GM21786 (cell line): ENCODE data around the gene SLC1A5.
"Not testable (repeated sequence)": the region's sequence is repeated elsewhere in the genome, so short reads cannot be mapped to it uniquely, and the experiment has no call there.

ENCODE experiments used
- ATAC-seq: cut with Tn5 transposase; IDR thresholded peaks from one replicate; pipeline ENCODE4 v1.9.1; 2021; ENCODE audit not compliant: unreplicated experiment

The SLC1A5 gene

GRCh38 chr19:46772170-46773017 is 16.0 kb downstream of the SLC1A5 start:
- ATAC-seq = no peak

DNA sequence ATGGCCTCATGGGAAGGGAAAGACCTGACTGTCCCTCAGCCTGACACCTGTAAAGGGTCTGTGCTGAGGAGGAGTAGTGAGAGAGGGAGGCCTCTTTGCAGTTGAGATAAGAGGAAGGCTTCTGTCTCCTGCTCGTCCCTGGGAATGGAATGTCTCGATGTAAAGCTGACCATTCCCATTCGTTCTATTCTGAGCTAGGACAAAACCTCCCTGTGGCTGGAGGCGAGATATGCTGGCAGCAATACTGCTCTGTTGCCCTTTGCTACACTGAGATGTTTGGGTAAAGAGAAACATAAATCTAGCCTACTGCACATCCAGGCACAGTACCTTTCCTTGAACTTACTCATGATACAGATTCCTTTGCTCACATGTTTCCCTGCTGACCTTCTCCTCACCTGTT is 19.6 kb downstream of the SLC1A5 start:
- ATAC-seq = not testable (repeated sequence)

- no peak for ATAC-seq
Measured at GRCh38 chr19:46766569-46767317, 21.7 kb downstream of the SLC1A5 start.

- ATAC-seq = no peak
Measured at GRCh38 chr19:46764817-46765291, 23.5 kb downstream of the SLC1A5 start.

GRCh38 chr19:46762245-46762890 is 26.0 kb downstream of the SLC1A5 start:
- no peak for ATAC-seq

DNA sequence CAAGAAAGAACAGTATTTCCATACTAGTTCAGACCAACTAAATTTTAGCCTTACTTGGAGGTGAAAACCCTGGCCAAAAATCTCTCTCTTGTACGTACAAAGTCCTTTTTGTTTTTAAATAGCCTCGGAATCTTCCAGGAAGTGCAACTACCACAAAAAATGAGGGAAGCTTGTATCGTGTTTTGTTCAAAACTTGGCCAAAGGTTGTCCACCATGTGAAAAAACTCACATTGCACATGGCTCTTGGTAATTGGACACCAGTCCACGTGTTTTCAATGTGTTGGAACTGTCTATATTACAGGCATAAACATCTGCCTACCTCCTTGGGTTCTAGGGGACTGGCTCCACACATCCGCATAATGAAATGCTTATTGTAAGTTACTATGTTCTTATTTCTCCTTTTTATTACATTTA is 27.0 kb downstream of the SLC1A5 start:
- no peak for ATAC-seq

DNA sequence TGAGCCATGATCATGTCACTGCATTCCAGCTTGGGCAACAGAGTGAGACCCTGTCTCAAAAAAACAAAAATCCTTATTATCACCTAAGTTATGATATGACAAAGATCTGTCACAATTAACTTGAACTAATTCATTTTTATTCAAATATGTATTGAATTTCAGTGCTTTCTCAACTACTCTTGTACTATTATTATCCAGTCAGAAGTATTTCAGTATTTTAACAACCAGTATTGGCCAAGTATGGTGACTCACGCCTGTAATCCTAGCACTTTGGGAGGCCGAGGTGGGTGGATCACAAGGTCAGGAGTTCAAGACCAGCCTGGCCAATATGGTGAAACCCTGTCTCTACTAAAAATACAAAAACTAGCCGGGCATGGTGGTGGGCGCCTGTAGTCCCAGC is 27.5 kb downstream of the SLC1A5 start:
- ATAC-seq = not testable (repeated sequence)

DNA sequence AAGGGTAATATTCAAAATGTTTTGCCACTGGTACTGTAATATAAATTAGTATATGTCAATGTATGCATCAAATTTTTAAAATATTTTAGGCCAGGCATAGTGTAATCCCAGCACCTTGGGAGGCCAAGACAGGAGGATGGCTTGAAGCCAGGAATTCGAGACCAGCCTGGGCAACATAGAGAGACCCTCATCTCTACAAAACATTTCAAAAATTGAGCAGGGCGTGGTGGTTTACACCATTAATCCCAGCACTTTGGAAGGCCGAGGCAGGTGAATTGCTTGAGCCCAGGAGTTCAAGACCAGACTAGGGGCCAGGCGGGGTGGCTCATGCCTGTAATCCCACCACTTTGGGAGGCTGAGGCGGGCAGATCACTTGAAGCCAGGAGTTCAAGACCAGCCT is 28.0 kb downstream of the SLC1A5 start:
- ATAC-seq = no peak

- no peak for ATAC-seq
Measured at GRCh38 chr19:46759817-46760333, 28.5 kb downstream of the SLC1A5 start.

GRCh38 chr19:46759206-46759605 is 29.2 kb downstream of the SLC1A5 start:
- ATAC-seq = no peak

GRCh38 chr19:46756544-46756888 is 31.9 kb downstream of the SLC1A5 start:
- no peak for ATAC-seq

DNA sequence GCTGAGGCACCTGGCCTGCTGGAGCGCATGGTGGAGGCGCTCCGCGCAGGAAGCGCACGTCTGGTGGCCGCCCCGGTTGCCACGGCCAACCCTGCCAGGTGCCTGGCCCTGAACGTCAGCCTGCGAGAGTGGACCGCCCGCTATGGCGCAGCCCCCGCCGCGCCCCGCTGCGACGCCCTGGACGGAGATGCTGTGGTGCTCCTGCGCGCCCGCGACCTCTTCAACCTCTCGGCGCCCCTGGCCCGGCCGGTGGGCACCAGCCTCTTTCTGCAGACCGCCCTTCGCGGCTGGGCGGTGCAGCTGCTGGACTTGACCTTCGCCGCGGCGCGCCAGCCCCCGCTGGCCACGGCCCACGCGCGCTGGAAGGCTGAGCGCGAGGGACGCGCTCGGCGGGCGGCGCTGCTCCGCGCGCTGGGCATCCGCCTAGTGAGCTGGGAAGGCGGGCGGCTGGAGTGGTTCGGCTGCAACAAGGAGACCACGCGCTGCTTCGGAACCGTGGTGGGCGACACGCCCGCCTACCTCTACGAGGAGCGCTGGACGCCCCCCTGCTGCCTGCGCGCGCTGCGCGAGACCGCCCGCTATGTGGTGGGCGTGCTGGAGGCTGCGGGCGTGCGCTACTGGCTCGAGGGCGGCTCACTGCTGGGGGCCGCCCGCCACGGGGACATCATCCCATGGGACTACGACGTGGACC is 32.4 kb downstream of the SLC1A5 start:
- no peak for ATAC-seq

GRCh38 chr19:46755077-46755852 is 33.1 kb downstream of the SLC1A5 start:
- ATAC-seq = no peak

DNA sequence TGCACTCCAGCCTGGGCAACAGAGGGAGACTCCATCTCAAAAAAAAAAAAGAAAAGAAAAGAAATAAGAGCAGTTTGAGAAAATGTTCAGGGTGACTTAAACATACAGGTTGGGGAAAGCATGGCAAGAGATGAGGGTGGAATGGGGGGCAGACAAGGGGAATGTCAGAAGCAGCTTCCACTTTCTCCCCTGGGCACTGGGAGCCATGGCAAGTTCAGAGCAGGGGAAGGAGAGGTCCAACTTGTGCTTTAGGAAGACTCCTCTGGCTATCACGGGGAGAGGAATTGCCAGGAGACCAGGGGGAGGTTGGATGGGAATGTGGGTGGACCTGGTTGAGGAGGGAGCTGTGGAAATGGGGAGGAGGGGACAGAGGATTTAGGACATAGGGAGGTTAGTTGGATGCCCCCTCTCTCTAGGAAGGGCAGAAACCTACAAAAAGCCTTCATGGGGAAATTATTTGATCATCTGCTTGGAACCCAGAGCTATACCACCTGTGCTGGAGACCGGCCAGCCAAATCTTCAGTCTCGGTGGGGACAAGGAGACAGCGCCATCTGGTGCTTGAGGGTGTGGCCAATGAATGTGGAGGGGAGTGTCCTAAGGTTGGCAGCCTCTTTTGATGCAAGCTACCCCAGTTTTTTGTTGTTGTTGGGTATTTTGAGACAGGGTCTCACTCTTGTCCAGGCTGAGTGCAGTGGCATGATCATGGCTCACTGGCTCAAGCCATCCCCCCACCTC is 34.8 kb downstream of the SLC1A5 start:
- no peak for ATAC-seq

- ATAC-seq = no peak
Measured at GRCh38 chr19:46748325-46749109, 39.9 kb downstream of the SLC1A5 start.

DNA sequence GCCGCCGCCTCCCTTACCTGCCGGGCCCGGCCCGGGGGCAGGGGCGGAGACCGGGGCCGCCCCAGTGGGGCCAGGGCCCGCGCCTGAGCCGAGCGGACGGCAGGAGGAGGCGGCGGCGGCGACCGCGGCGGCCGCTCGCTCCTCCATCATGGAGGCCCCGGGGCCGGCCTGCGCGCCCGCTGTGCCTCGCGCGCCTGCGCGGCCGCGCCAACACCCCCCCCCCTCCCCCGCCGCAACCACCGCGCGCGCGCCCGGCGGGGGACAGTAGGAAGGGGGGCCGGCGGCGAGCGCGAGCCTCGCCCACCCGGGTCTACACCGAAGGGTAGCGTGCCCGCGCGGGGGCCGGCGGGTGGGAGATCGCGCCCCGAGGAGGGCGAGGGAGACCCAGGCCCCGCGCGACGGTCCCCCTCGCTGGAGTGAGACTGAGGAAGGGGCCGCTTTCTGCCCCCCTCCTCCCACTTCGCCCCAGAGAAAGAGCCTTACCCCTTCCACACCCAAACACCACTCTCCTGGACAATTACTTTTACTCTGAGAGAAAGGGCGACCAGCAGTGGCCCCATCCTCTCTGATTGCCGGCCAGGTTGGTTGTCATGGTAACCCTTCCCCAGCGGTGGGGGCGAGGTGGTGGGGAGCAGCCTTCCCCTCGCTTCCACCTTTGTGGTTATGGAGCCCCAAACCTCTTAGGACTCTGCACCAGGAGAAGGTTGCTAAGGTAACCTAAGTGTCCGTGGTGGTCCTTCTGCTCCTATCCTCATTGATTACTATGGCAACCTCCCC is 41.9 kb downstream of the SLC1A5 start, which contains the start of gene STRN4:
Gene STRN4, minus strand, starts transcription at position 170 of the 777 bp plus-strand sequence. Its CDS starts 20 bp downstream, at position 150.
- no peak for ATAC-seq

DNA sequence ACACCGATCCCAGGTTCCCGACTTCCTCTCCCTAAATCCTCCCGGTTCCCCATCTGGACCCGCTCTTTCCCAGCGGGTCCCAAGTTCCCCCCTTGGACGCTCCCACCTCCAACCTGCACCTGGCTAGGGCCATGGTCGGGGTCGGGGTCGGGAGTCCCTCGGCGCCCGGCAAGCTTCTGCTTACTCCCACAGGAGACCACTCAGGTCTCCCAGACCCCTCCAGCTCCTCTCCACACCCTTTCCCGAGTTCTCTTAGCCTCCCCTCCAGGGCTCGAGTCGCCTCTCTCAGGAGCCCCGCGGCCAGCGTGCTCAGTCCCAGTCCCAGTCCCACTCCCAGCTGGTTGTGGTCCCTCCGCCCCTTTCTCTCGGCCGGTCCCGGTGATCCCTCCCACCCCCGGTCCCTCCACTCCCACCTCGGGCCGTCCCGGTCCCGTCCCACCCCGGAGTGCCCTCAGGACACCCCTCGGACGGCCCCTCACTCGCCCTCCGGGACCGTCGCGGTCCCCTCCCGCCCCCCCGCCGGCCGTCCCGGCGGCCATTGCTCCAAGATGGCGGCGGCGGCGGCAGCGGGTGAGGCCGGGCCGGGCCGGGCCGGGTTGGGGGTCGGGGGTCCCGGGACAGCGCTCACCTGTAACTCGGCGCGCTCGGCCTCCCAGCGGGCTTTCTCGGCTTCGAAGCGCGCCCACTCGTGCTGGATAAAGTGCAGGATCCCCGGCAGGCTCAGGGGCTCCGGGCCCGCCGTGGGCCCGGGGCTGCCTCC is 42.7 kb downstream of the SLC1A5 start, which contains the start of gene FKRP:
Gene FKRP, plus strand, starts transcription at position 537 of the 760 bp plus-strand sequence. CDS start 9,394 bp downstream, outside the sequence.
- ATAC-seq = no peak
